Measurements from ENCODE around the gene CCDC148.

DNA sequence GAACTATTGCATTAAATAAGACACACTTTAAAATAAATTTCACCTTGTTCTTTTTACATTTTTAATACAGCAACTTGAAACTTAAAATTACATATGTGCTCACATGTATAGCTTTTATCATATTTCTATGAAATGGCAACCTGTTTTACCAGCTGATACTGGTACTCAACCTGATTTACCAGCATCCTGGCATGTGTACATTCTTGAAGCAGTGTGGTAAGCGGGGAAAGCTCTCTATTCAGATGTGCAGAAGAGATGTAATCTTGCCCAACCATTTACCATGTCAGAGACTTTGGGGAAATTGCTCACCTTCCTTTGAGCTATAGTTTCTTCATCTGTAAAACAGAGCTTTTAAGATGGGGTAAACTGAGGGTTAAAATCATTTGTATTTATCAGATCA is 133.2 kb downstream of the CCDC148 start:
- TF ChIP-seq RXRA (IDR thresholded peaks at IDR 0.05) (no peak), TAF1 (conservative IDR thresholded peaks at IDR 0.05) (no peak), HNF4G (IDR thresholded peaks at IDR 0.05) (no peak), RAD21 (IDR thresholded peaks at IDR 0.05) (no peak), JUND (IDR thresholded peaks at IDR 0.05) (no peak), GABPA (IDR thresholded peaks at IDR 0.05 in 1 of 2, conservative IDR thresholded peaks at IDR 0.05 in 1 of 2) (no peak)
- TF ChIP-seq, protein P1, sequence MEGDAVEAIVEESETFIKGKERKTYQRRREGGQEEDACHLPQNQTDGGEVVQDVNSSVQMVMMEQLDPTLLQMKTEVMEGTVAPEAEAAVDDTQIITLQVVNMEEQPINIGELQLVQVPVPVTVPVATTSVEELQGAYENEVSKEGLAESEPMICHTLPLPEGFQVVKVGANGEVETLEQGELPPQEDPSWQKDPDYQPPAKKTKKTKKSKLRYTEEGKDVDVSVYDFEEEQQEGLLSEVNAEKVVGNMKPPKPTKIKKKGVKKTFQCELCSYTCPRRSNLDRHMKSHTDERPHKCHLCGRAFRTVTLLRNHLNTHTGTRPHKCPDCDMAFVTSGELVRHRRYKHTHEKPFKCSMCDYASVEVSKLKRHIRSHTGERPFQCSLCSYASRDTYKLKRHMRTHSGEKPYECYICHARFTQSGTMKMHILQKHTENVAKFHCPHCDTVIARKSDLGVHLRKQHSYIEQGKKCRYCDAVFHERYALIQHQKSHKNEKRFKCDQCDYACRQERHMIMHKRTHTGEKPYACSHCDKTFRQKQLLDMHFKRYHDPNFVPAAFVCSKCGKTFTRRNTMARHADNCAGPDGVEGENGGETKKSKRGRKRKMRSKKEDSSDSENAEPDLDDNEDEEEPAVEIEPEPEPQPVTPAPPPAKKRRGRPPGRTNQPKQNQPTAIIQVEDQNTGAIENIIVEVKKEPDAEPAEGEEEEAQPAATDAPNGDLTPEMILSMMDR (IDR thresholded peaks at IDR 0.05; ENCODE audit: low read depth, low read length, missing input control) = no peak
- TF ChIP-seq, protein P2, sequence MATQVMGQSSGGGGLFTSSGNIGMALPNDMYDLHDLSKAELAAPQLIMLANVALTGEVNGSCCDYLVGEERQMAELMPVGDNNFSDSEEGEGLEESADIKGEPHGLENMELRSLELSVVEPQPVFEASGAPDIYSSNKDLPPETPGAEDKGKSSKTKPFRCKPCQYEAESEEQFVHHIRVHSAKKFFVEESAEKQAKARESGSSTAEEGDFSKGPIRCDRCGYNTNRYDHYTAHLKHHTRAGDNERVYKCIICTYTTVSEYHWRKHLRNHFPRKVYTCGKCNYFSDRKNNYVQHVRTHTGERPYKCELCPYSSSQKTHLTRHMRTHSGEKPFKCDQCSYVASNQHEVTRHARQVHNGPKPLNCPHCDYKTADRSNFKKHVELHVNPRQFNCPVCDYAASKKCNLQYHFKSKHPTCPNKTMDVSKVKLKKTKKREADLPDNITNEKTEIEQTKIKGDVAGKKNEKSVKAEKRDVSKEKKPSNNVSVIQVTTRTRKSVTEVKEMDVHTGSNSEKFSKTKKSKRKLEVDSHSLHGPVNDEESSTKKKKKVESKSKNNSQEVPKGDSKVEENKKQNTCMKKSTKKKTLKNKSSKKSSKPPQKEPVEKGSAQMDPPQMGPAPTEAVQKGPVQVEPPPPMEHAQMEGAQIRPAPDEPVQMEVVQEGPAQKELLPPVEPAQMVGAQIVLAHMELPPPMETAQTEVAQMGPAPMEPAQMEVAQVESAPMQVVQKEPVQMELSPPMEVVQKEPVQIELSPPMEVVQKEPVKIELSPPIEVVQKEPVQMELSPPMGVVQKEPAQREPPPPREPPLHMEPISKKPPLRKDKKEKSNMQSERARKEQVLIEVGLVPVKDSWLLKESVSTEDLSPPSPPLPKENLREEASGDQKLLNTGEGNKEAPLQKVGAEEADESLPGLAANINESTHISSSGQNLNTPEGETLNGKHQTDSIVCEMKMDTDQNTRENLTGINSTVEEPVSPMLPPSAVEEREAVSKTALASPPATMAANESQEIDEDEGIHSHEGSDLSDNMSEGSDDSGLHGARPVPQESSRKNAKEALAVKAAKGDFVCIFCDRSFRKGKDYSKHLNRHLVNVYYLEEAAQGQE (IDR thresholded peaks at IDR 0.05) = no peak
